ENCODE results near the gene ADK.

Gene ADK

GRCh38 chr10:74620626-74621025 lies 469.6 kb downstream of the ADK start:
- DNase-seq (ENCODE audit: low read depth), result no peak

GRCh38 chr10:74623786-74624185 lies 472.8 kb downstream of the ADK start:
- no peak for DNase-seq (ENCODE audit: low read depth)

GRCh38 chr10:74624501-74624900 lies 473.5 kb downstream of the ADK start:
- DNase-seq (ENCODE audit: low read depth), result no peak

GRCh38 chr10:74628136-74628535 lies 477.1 kb downstream of the ADK start:
- DNase-seq (ENCODE audit: low read depth), result no peak

GRCh38 chr10:74634995-74635536 lies 484.0 kb downstream of the ADK start:
- no peak for DNase-seq (ENCODE audit: low read depth)

GRCh38 chr10:74635655-74636054 lies 484.6 kb downstream of the ADK start:
- no peak for DNase-seq (ENCODE audit: low read depth)

GRCh38 chr10:74637685-74638084 lies 486.7 kb downstream of the ADK start:
- no peak for DNase-seq (ENCODE audit: low read depth)

- no peak for DNase-seq (ENCODE audit: low read depth)
These were observed 489.3 kb downstream of the ADK start for GRCh38 chr10:74640134-74640921.

GRCh38 chr10:74641659-74642058 lies 490.6 kb downstream of the ADK start:
- DNase-seq (ENCODE audit: low read depth), result no peak

- DNase-seq (ENCODE audit: low read depth), result no peak
These were observed 492.0 kb downstream of the ADK start for GRCh38 chr10:74642901-74643595.

- no peak for DNase-seq (ENCODE audit: low read depth)
These were observed 492.6 kb downstream of the ADK start for GRCh38 chr10:74643596-74643975.

GRCh38 chr10:74644738-74645137 lies 493.7 kb downstream of the ADK start:
- no peak for DNase-seq (ENCODE audit: low read depth)

GRCh38 chr10:74645692-74646091 lies 494.7 kb downstream of the ADK start:
- no peak for DNase-seq (ENCODE audit: low read depth)

GRCh38 chr10:74650613-74651012 lies 499.6 kb downstream of the ADK start:
- DNase-seq (ENCODE audit: low read depth), result no peak

GRCh38 chr10:74651565-74651964 lies 500.5 kb downstream of the ADK start:
- DNase-seq (ENCODE audit: low read depth), result no peak

- no peak for DNase-seq (ENCODE audit: low read depth)
These were observed 501.6 kb downstream of the ADK start for GRCh38 chr10:74652664-74653063.

GRCh38 chr10:74658511-74658910 lies 507.5 kb downstream of the ADK start:
- DNase-seq (ENCODE audit: low read depth), result no peak

- no peak for DNase-seq (ENCODE audit: low read depth)
These were observed 511.6 kb downstream of the ADK start for GRCh38 chr10:74662635-74663034.

GRCh38 chr10:74669210-74669609 lies 518.2 kb downstream of the ADK start:
- DNase-seq (ENCODE audit: low read depth), result no peak

GRCh38 chr10:74671716-74672115 lies 520.7 kb downstream of the ADK start:
- no peak for DNase-seq (ENCODE audit: low read depth)

- no peak for DNase-seq (ENCODE audit: low read depth)
These were observed 521.6 kb downstream of the ADK start for GRCh38 chr10:74672430-74673165.

GRCh38 chr10:74674927-74675326 lies 523.9 kb downstream of the ADK start:
- no peak for DNase-seq (ENCODE audit: low read depth)

GRCh38 chr10:74675484-74675883 lies 524.5 kb downstream of the ADK start:
- no peak for DNase-seq (ENCODE audit: low read depth)
